Gastroesophageal sphincter (tissue), 4 donors: Measurements from ENCODE around the gene TNK2. TPM values are rescaled to one million over a fixed set of nuclear protein-coding genes. Genes with fewer than 3 reads are reported as not detected.

Source experiments
- ATAC-seq: fragments of 150-250 bp; one replicate; pipeline ENCODE4 v1.9.1; 2016; ENCODE audit warnings: mild to moderate bottlenecking, moderate library complexity
- H3K27ac ChIP-seq, 4 donors: fragments of 200-600 bp; sonication (generic) in 3 of 4; 1 replicate in 3 of 4; 2 replicates in 1 of 4; pipeline ENCODE4 v1.5.1; 2016 to 2019
- H3K27me3 ChIP-seq: fragments of 200-600 bp; sonication (generic); one replicate; pipeline ENCODE4 v1.5.1; 2019
- H3K36me3 ChIP-seq, 2 donors: fragments of 200-600 bp; sonication (generic); one replicate each; pipeline ENCODE4 v1.5.1; 2019; ENCODE audit warnings: control low read depth in 1 of 2
- H3K4me1 ChIP-seq, 3 donors: fragments of 200-600 bp; sonication (generic); 1 replicate in 2 of 3; 2 replicates in 1 of 3; pipeline ENCODE4 v1.5.1; 2016 to 2019; ENCODE audit warnings: control low read depth in 2 of 3
- H3K4me3 ChIP-seq, 2 donors: fragments of 200-600 bp; sonication (generic); one replicate each; pipeline ENCODE4 v1.5.1; 2019; ENCODE audit warnings: mild to moderate bottlenecking in 1 of 2, moderate library complexity in 1 of 2
- H3K9me3 ChIP-seq, 3 donors: fragments of 200-600 bp; sonication (generic); one replicate each; pipeline ENCODE4 v1.5.1; 2017 to 2019; ENCODE audit warnings: control low read depth in 2 of 3
- EP300 ChIP-seq: sonication (generic); formaldehyde crosslinking; IDR thresholded peaks from one replicate; pipeline ENCODE4 v1.6.1; 2017; ENCODE audit warnings: antibody characterized with exemption, mild to moderate bottlenecking
- POLR2A ChIP-seq, 2 donors: fragments of 450-650 bp; IDR thresholded peaks; one replicate each; pipeline ENCODE4 v1.6.1; 2017; ENCODE audit warnings: antibody characterized with exemption in 2 of 2, mild to moderate bottlenecking in 2 of 2, moderate library complexity in 1 of 2
- POLR2AphosphoS5 ChIP-seq: sonication (generic); formaldehyde crosslinking; IDR thresholded peaks from one replicate; pipeline ENCODE4 v1.6.1; 2017; ENCODE audit warnings: antibody characterized with exemption
- WGBS, 2 donors: methylation state at CpG; one replicate each; pipeline ENCODE4 v1.1.5; 2018; ENCODE audit warnings: low coverage in 1 of 2; 5-methylcytosine and 5-hydroxymethylcytosine counted together
- total RNA-seq, 4 donors: library from RNA; depleted of rRNA; stranded (reverse); fragments of >200 nt; gene quantifications; one replicate each; pipeline ENCODE4 v1.1.0, GENCODE V29; 2016
- TF ChIP-seq, protein P1 (sequence below), 4 experiments: fragments of 200-600 bp in 2 of 4; fragments of 450-650 bp in 2 of 4; sonication (generic) in 1 of 4; IDR thresholded peaks; one replicate each; pipeline ENCODE4 v1.5.1; 2017 to 2019; ENCODE audit warnings: antibody characterized with exemption in 4 of 4, mild to moderate bottlenecking in 2 of 4, moderate library complexity in 2 of 4

TNK2 gene
- total RNA-seq, 4 donors from 2014 or later, result 14.5 to 28.8 (median 23.9) TPM

GRCh38 chr3:195823280-195823679 is 85.1 kb downstream of the TNK2 start:
- no peak for ATAC-seq

GRCh38 chr3:195822131-195822696 is 86.1 kb downstream of the TNK2 start:
- no peak for TF ChIP-seq EP300
- Histone ChIP-seq H3K36me3 (no peaks in the 10 kb centered on the region), H3K4me3 (no peak overlapping the region), H3K27ac (no peak overlapping the region), H3K9me3 (no peaks in the 10 kb centered on the region), H3K4me1 (peaks cover 0 to 3% (median 0%) of the 10 kb centered on the region in 3 donors), H3K27me3 (peaks cover 25% of the 10 kb centered on the region)
- 74 to 78% methylated on average over 15 to 16 of the region's 16 CpGs for WGBS, 2 donors
- ATAC-seq, result no peak

More at GRCh38 chr3:195823280-195823679, 85.1 kb downstream of the TNK2 start:
- no peak overlapping the region for H3K27ac ChIP-seq
- peaks cover 25% of the 10 kb centered on the region for H3K27me3 ChIP-seq
- peaks cover 0 to 3% (median 0%) of the 10 kb centered on the region in 3 donors for H3K4me1 ChIP-seq
- no peak overlapping the region for H3K4me3 ChIP-seq
- no peaks in the 10 kb centered on the region for H3K9me3 ChIP-seq
- TF ChIP-seq POLR2A (IDR thresholded peaks at IDR 0.05) (no peak), POLR2AphosphoS5 (no peak), EP300 (no peak)
- TF ChIP-seq, protein P1, sequence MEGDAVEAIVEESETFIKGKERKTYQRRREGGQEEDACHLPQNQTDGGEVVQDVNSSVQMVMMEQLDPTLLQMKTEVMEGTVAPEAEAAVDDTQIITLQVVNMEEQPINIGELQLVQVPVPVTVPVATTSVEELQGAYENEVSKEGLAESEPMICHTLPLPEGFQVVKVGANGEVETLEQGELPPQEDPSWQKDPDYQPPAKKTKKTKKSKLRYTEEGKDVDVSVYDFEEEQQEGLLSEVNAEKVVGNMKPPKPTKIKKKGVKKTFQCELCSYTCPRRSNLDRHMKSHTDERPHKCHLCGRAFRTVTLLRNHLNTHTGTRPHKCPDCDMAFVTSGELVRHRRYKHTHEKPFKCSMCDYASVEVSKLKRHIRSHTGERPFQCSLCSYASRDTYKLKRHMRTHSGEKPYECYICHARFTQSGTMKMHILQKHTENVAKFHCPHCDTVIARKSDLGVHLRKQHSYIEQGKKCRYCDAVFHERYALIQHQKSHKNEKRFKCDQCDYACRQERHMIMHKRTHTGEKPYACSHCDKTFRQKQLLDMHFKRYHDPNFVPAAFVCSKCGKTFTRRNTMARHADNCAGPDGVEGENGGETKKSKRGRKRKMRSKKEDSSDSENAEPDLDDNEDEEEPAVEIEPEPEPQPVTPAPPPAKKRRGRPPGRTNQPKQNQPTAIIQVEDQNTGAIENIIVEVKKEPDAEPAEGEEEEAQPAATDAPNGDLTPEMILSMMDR (IDR thresholded peaks at IDR 0.05), result no peak
- H3K36me3 ChIP-seq, result no peaks in the 10 kb centered on the region
- WGBS, 2 donors, result 37 to 52% methylated on average over 2 of the region's 10 CpGs

- Histone ChIP-seq H3K27me3 (peaks cover 25% of the 10 kb centered on the region), H3K27ac (no peak overlapping the region), H3K36me3 (no peaks in the 10 kb centered on the region), H3K9me3 (no peaks in the 10 kb centered on the region), H3K4me1 (peaks cover 0 to 3% (median 0%) of the 10 kb centered on the region in 3 donors), H3K4me3 (no peak overlapping the region)
- 87 to 90% methylated on average over 5 to 9 of the region's 21 CpGs for WGBS, 2 donors
- no peak for ATAC-seq
- TF ChIP-seq POLR2A (IDR thresholded peaks at IDR 0.05), result no peak
- no peak for TF ChIP-seq EP300
- TF ChIP-seq, protein P1 (IDR thresholded peaks at IDR 0.05), result no peak
Measured at GRCh38 chr3:195821403-195822130, 86.8 kb downstream of the TNK2 start.

DNA sequence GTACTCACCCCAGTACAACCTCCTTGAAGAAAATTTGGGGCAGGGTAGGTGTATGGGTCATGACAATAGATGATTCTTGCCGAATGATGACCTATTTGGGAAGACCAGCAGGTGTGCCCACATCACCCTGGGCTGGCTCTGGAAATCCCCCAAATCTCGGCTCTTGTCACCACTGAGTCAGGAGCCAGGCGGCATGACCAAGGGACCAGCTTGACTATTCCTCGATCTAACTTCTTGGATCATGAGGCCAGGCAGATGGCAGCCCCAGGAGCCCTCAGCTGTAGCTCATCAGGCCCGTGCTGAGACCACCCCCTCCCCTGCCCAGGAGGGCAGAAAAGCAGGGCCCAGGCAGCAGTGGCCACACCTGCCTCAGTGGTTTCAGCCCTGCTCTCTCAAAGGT is 87.5 kb downstream of the TNK2 start:
- peaks cover 0 to 3% (median 0%) of the 10 kb centered on the region in 3 donors for H3K4me1 ChIP-seq
- H3K36me3 ChIP-seq, result no peaks in the 10 kb centered on the region
- 100% methylated on average over 1 of the region's 5 CpGs; no CpG with 5 or more reads in 1 of the 2 donors for WGBS, 2 donors
- H3K9me3 ChIP-seq, result no peaks in the 10 kb centered on the region
- no peak for ATAC-seq
- no peak overlapping the region for H3K4me3 ChIP-seq
- H3K27me3 ChIP-seq, result peaks cover 25% of the 10 kb centered on the region
- no peak for TF ChIP-seq EP300
- no peak for TF ChIP-seq POLR2AphosphoS5
- TF ChIP-seq, protein P1 (IDR thresholded peaks at IDR 0.05), result no peak
- no peak for TF ChIP-seq POLR2A (IDR thresholded peaks at IDR 0.05)
- no peak overlapping the region for H3K27ac ChIP-seq

DNA sequence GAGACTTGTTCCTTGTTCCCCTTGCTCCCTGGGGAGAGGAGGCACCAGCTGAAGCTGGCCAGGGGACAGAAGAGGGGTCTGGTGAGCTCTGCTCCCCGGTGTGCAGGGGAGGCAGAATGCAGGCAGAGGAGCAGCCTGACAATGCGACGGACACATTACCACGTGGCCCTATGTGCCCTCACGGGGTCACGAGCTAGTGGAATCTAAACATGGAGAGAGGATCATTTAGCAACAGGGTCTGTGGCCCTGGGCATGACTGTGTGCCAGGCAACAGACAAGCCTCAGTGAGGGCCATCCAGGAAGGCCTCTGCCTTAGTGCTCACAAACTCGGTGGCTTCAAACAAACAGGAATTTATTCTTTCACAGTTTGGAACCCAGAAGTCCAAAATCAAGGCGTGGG is 88.2 kb downstream of the TNK2 start:
- 69 to 71% methylated on average over 5 to 6 of the region's 8 CpGs for WGBS, 2 donors
- TF ChIP-seq, protein P1 (IDR thresholded peaks at IDR 0.05), result no peak
- TF ChIP-seq POLR2A (IDR thresholded peaks at IDR 0.05) (no peak), POLR2AphosphoS5 (no peak), EP300 (no peak)
- peaks cover 0 to 3% (median 0%) of the 10 kb centered on the region in 3 donors for H3K4me1 ChIP-seq
- H3K4me3 ChIP-seq, result no peak overlapping the region
- H3K9me3 ChIP-seq, result no peaks in the 10 kb centered on the region
- peaks cover 23% of the 10 kb centered on the region for H3K27me3 ChIP-seq
- H3K36me3 ChIP-seq, result no peaks in the 10 kb centered on the region
- ATAC-seq, result no peak
- no peak overlapping the region for H3K27ac ChIP-seq
